ENCODE data around the gene GAL3ST3.

GRCh38 chr11:66056501-66056900 is 7.5 kb upstream of the GAL3ST3 start:
- TF ChIP-seq POLR2A (IDR thresholded peaks at IDR 0.05): no peak
- TF ChIP-seq CTCF (IDR thresholded peaks at IDR 0.05): no peak

Measured in uterus (tissue), 2 donors.